ENCODE measurements around the gene MUSTN1. TPM values are rescaled to one million over a fixed set of nuclear protein-coding genes. Genes with fewer than 3 reads are reported as not detected.
A peak's percentile ranks its signal among the peaks of the same experiment; 100 is the strongest.

The MUSTN1 gene
- total and polyA plus RNA-seq, 2 of the 13 experiments (the other 11 are each of a cell fraction or from before 2014, with no cell fraction given) = 0.84 to 1.4 TPM

- no peak; the same call in 1 of the 2 replicates for TF ChIP-seq CBX5 (CRISPR knock-in tag; IDR thresholded peaks at IDR 0.05; ENCODE audit: borderline replicate concordance)
- no peak for TF ChIP-seq HNRNPLL (IDR thresholded peaks at IDR 0.05; ENCODE audit: low read depth, low read length, poor library complexity, severe bottlenecking)
- TF ChIP-seq SMAD9 (CRISPR knock-in tag; IDR thresholded peaks at IDR 0.05) = no peak
- TF ChIP-seq NBN (conservative IDR thresholded peaks at IDR 0.05) = no peak
- TF ChIP-seq NR3C1 (CRISPR knock-in tag; IDR thresholded peaks at IDR 0.05) = no peak
- TF ChIP-seq ZNF124 (CRISPR knock-in tag; IDR thresholded peaks at IDR 0.05) = no peak
- peak; percentile 34; the same call in 1 of the 2 replicates for TF ChIP-seq MAX (IDR thresholded peaks at IDR 0.05)
- no peak; the same call in 1 of the 2 replicates for TF ChIP-seq YEATS2 (CRISPR knock-in tag; IDR thresholded peaks at IDR 0.05; ENCODE audit: borderline replicate concordance)
- TF ChIP-seq DPF2 (CRISPR knock-in tag; IDR thresholded peaks at IDR 0.05; ENCODE audit: borderline replicate concordance, low read depth) = no peak
- 0 out of 2 replicates have a peak, but pooled peaks have one; percentile 43 for TF ChIP-seq TARDBP (CRISPR knock-in tag; IDR thresholded peaks at IDR 0.05)
- TF ChIP-seq ZBTB7B (CRISPR knock-in tag; IDR thresholded peaks at IDR 0.05) = peak; percentile 78; the same call in 1 of the 2 replicates
- no peak for TF ChIP-seq KLF11 (CRISPR knock-in tag; IDR thresholded peaks at IDR 0.05)
- no peak for TF ChIP-seq MEIS2 (CRISPR knock-in tag; IDR thresholded peaks at IDR 0.05)
- no peak for TF ChIP-seq SMAD3 (CRISPR knock-in tag; IDR thresholded peaks at IDR 0.05)
- peak; percentile 34; the same call in 1 of the 2 replicates for TF ChIP-seq BCL6 (CRISPR knock-in tag; IDR thresholded peaks at IDR 0.05)
- peak; percentile 53 for TF ChIP-seq GATAD2A (CRISPR knock-in tag; IDR thresholded peaks at IDR 0.05)
- TF ChIP-seq GABPA (IDR thresholded peaks at IDR 0.05; ENCODE audit: low read depth, low read length) = no peak
- TF ChIP-seq GABPA (CRISPR knock-in tag; IDR thresholded peaks at IDR 0.05; ENCODE audit: low read depth) = no peak
- TF ChIP-seq ZBTB34 (CRISPR knock-in tag; IDR thresholded peaks at IDR 0.05) = no peak
- TF ChIP-seq NR2F1 (CRISPR knock-in tag; IDR thresholded peaks at IDR 0.05) = no peak
- 0 out of 2 replicates have a peak, but pooled peaks have one; percentile 49 for TF ChIP-seq ZNF605 (CRISPR knock-in tag; IDR thresholded peaks at IDR 0.05)
- peak; percentile 43 for TF ChIP-seq SALL1 (CRISPR knock-in tag; IDR thresholded peaks at IDR 0.05)
- TF ChIP-seq ZNF703 (CRISPR knock-in tag; IDR thresholded peaks at IDR 0.05; ENCODE audit: borderline replicate concordance) = no peak
- TF ChIP-seq ZFP91 (CRISPR knock-in tag; IDR thresholded peaks at IDR 0.05; ENCODE audit: borderline replicate concordance) = peak; percentile 56
- TF ChIP-seq NFATC3 (CRISPR knock-in tag; IDR thresholded peaks at IDR 0.05) = no peak
- TF ChIP-seq SRSF4 (IDR thresholded peaks at IDR 0.05; ENCODE audit: low read depth, low read length, poor library complexity, severe bottlenecking) = no peak
- TF ChIP-seq ARID5B (CRISPR knock-in tag; IDR thresholded peaks at IDR 0.05) = no peak
These were observed 42.4 kb downstream of the MUSTN1 start (continued) for GRCh38 chr3:52792413-52792812.
